ENCODE results near the gene CENPX. TPM values are rescaled to one million over a fixed set of nuclear protein-coding genes. Genes with fewer than 3 reads are reported as not detected.
A peak's percentile ranks its signal among the peaks of the same experiment; 100 is the strongest.

CENPX gene
- total RNA-seq: 20.9 TPM

GRCh38 chr17:82022310-82022980 lies at the start of gene CENPX:
TSS of gene CENPX (minus strand) at chr17:82022878. CDS start at chr17:82022861, 17 bp downstream.
- Histone ChIP-seq H3K27ac (ENCODE audit: low read depth, low read length) (peak within 1 kb of the TSS; percentile 56), H3K9me3 (ENCODE audit: control insufficient read depth in 3 of 3, low read length in 3 of 3) (no peaks in the 10 kb centered on the region), H3K27me3 (ENCODE audit: control insufficient read depth in 3 of 3, insufficient read depth in 3 of 3, low read length in 3 of 3) (no peaks in the 10 kb centered on the region), H3K4me3 (ENCODE audit: low read length in 3 of 3) (peak within 1 kb of the TSS; percentile 78 to 88 (median 83)), H3K36me3 (ENCODE audit: control insufficient read depth in 3 of 3, insufficient read depth in 3 of 3, low read length in 3 of 3) (peaks cover 0 to 6% (median 0%) of the 10 kb centered on the region in 3 donors), H3K9ac (ENCODE audit: low read depth in 1 of 3, low read length in 3 of 3) (peak within 1 kb of the TSS; percentile 81 to 89 (median 85)), H3K4me1 (ENCODE audit: control insufficient read depth in 3 of 3, insufficient read depth in 3 of 3, low read length in 3 of 3) (peaks cover 46 to 61% (median 58%) of the 10 kb centered on the region in 3 donors)

- Histone ChIP-seq H3K36me3 (ENCODE audit: control insufficient read depth in 3 of 3, insufficient read depth in 3 of 3, low read length in 3 of 3) (no peaks in the 10 kb centered on the region), H3K27ac (ENCODE audit: low read depth, low read length) (no peak overlapping the region), H3K9me3 (ENCODE audit: control insufficient read depth in 3 of 3, low read length in 3 of 3) (no peaks in the 10 kb centered on the region), H3K27me3 (ENCODE audit: control insufficient read depth in 3 of 3, insufficient read depth in 3 of 3, low read length in 3 of 3) (no peaks in the 10 kb centered on the region), H3K9ac (ENCODE audit: low read depth in 1 of 3, low read length in 3 of 3) (no peak overlapping the region), H3K4me3 (ENCODE audit: low read length in 3 of 3) (no peak overlapping the region), H3K4me1 (ENCODE audit: control insufficient read depth in 3 of 3, insufficient read depth in 3 of 3, low read length in 3 of 3) (peaks cover 3 to 8% (median 5%) of the 10 kb centered on the region in 3 donors)
Observed at GRCh38 chr17:82070611-82071010, 47.9 kb upstream of the CENPX start.

- Histone ChIP-seq H3K27me3 (ENCODE audit: control insufficient read depth in 3 of 3, insufficient read depth in 3 of 3, low read length in 3 of 3) (no peaks in the 10 kb centered on the region), H3K27ac (ENCODE audit: low read depth, low read length) (peak within 1 kb of the TSS; percentile 91), H3K36me3 (ENCODE audit: control insufficient read depth in 3 of 3, insufficient read depth in 3 of 3, low read length in 3 of 3) (peaks cover 28 to 30% (median 29%) of the 10 kb centered on the region in 3 donors), H3K4me3 (ENCODE audit: low read length in 3 of 3) (peak within 1 kb of the TSS; percentile 66 to 91 (median 89)), H3K9me3 (ENCODE audit: control insufficient read depth in 3 of 3, low read length in 3 of 3) (no peaks in the 10 kb centered on the region), H3K4me1 (ENCODE audit: control insufficient read depth in 3 of 3, insufficient read depth in 3 of 3, low read length in 3 of 3) (peaks cover 21 to 30% (median 25%) of the 10 kb centered on the region in 3 donors), H3K9ac (ENCODE audit: low read depth in 1 of 3, low read length in 3 of 3) (peak within 1 kb of the TSS; percentile 91 to 96 (median 96))
Observed at GRCh38 chr17:82065638-82066303, 43.1 kb upstream of the CENPX start, which contains the start of gene DUS1L. TSS of gene DUS1L (minus strand) at chr17:82065804. CDS start at chr17:82065059, 745 bp downstream.

- no peaks in the 10 kb centered on the region for H3K27me3 ChIP-seq (ENCODE audit: control insufficient read depth in 3 of 3, insufficient read depth in 3 of 3, low read length in 3 of 3)
- H3K27ac ChIP-seq (ENCODE audit: low read depth, low read length): peak overlapping the region; percentile 47
- H3K9me3 ChIP-seq (ENCODE audit: control insufficient read depth in 3 of 3, low read length in 3 of 3): no peaks in the 10 kb centered on the region
- H3K9ac ChIP-seq (ENCODE audit: low read depth in 1 of 3, low read length in 3 of 3): peak overlapping the region; percentile 83 to 96 (median 93)
- H3K4me1 ChIP-seq (ENCODE audit: control insufficient read depth in 3 of 3, insufficient read depth in 3 of 3, low read length in 3 of 3): peaks cover 21 to 30% (median 25%) of the 10 kb centered on the region in 3 donors
- H3K36me3 ChIP-seq (ENCODE audit: control insufficient read depth in 3 of 3, insufficient read depth in 3 of 3, low read length in 3 of 3): peaks cover 33 to 35% (median 34%) of the 10 kb centered on the region in 3 donors
- peak overlapping the region; percentile 66 to 91 (median 80) for H3K4me3 ChIP-seq (ENCODE audit: low read length in 3 of 3)
Observed at GRCh38 chr17:82065193-82065637, 42.5 kb upstream of the CENPX start.

GRCh38 chr17:82064433-82065192 lies 41.9 kb upstream of the CENPX start:
- no peaks in the 10 kb centered on the region for H3K27me3 ChIP-seq (ENCODE audit: control insufficient read depth in 3 of 3, insufficient read depth in 3 of 3, low read length in 3 of 3)
- peak overlapping the region; percentile 66 to 91 (median 80) for H3K4me3 ChIP-seq (ENCODE audit: low read length in 3 of 3)
- H3K4me1 ChIP-seq (ENCODE audit: control insufficient read depth in 3 of 3, insufficient read depth in 3 of 3, low read length in 3 of 3): peaks cover 21 to 30% (median 25%) of the 10 kb centered on the region in 3 donors
- no peaks in the 10 kb centered on the region for H3K9me3 ChIP-seq (ENCODE audit: control insufficient read depth in 3 of 3, low read length in 3 of 3)
- no peak overlapping the region for H3K27ac ChIP-seq (ENCODE audit: low read depth, low read length)
- H3K36me3 ChIP-seq (ENCODE audit: control insufficient read depth in 3 of 3, insufficient read depth in 3 of 3, low read length in 3 of 3): peaks cover 38 to 41% (median 40%) of the 10 kb centered on the region in 3 donors
- peak overlapping the region; percentile 83 to 96 (median 93) for H3K9ac ChIP-seq (ENCODE audit: low read depth in 1 of 3, low read length in 3 of 3)

GRCh38 chr17:82063424-82064415 lies 41.0 kb upstream of the CENPX start:
- H3K36me3 ChIP-seq (ENCODE audit: control insufficient read depth in 3 of 3, insufficient read depth in 3 of 3, low read length in 3 of 3): peaks cover 40 to 46% (median 42%) of the 10 kb centered on the region in 3 donors

GRCh38 chr17:82062984-82063368 lies 40.3 kb upstream of the CENPX start:
- Histone ChIP-seq H3K27ac (ENCODE audit: low read depth, low read length) (no peak overlapping the region), H3K9ac (ENCODE audit: low read depth in 1 of 3, low read length in 3 of 3) (no peak overlapping the region), H3K4me1 (ENCODE audit: control insufficient read depth in 3 of 3, insufficient read depth in 3 of 3, low read length in 3 of 3) (peaks cover 21 to 30% (median 25%) of the 10 kb centered on the region in 3 donors), H3K9me3 (ENCODE audit: control insufficient read depth in 3 of 3, low read length in 3 of 3) (no peaks in the 10 kb centered on the region), H3K27me3 (ENCODE audit: control insufficient read depth in 3 of 3, insufficient read depth in 3 of 3, low read length in 3 of 3) (no peaks in the 10 kb centered on the region), H3K36me3 (ENCODE audit: control insufficient read depth in 3 of 3, insufficient read depth in 3 of 3, low read length in 3 of 3) (peaks cover 40 to 48% (median 44%) of the 10 kb centered on the region in 3 donors), H3K4me3 (ENCODE audit: low read length in 3 of 3) (no peak overlapping the region)

More at GRCh38 chr17:82063424-82064415, 41.0 kb upstream of the CENPX start:
- Histone ChIP-seq H3K9ac (ENCODE audit: low read depth in 1 of 3, low read length in 3 of 3) (peak overlapping the region in 1 of 3 donors; percentile 96), H3K4me1 (ENCODE audit: control insufficient read depth in 3 of 3, insufficient read depth in 3 of 3, low read length in 3 of 3) (peaks cover 21 to 30% (median 25%) of the 10 kb centered on the region in 3 donors), H3K4me3 (ENCODE audit: low read length in 3 of 3) (peak overlapping the region in 1 of 3 donors; percentile 91), H3K9me3 (ENCODE audit: control insufficient read depth in 3 of 3, low read length in 3 of 3) (no peaks in the 10 kb centered on the region), H3K27me3 (ENCODE audit: control insufficient read depth in 3 of 3, insufficient read depth in 3 of 3, low read length in 3 of 3) (no peaks in the 10 kb centered on the region), H3K27ac (ENCODE audit: low read depth, low read length) (no peak overlapping the region)

GRCh38 chr17:82062076-82062983 lies 39.7 kb upstream of the CENPX start:
- H3K4me3 ChIP-seq (ENCODE audit: low read length in 3 of 3): no peak overlapping the region
- H3K27ac ChIP-seq (ENCODE audit: low read depth, low read length): no peak overlapping the region
- no peaks in the 10 kb centered on the region for H3K9me3 ChIP-seq (ENCODE audit: control insufficient read depth in 3 of 3, low read length in 3 of 3)
- H3K9ac ChIP-seq (ENCODE audit: low read depth in 1 of 3, low read length in 3 of 3): no peak overlapping the region
- peaks cover 21 to 30% (median 25%) of the 10 kb centered on the region in 3 donors for H3K4me1 ChIP-seq (ENCODE audit: control insufficient read depth in 3 of 3, insufficient read depth in 3 of 3, low read length in 3 of 3)
- peaks cover 46 to 53% (median 47%) of the 10 kb centered on the region in 3 donors for H3K36me3 ChIP-seq (ENCODE audit: control insufficient read depth in 3 of 3, insufficient read depth in 3 of 3, low read length in 3 of 3)
- H3K27me3 ChIP-seq (ENCODE audit: control insufficient read depth in 3 of 3, insufficient read depth in 3 of 3, low read length in 3 of 3): no peaks in the 10 kb centered on the region
